Testis (tissue), 2 donors: ENCODE data around the gene SLC22A12.

Source experiments
- POLR2A ChIP-seq: fragments of 450-650 bp; IDR thresholded peaks from one replicate; pipeline ENCODE4 v1.6.1; 2017; ENCODE audit warnings: antibody characterized with exemption, mild to moderate bottlenecking, moderate library complexity
- TF ChIP-seq, protein P1 (sequence below), 3 experiments: fragments of 450-650 bp in 2 of 3; fragments of 200-600 bp in 1 of 3; sonication (generic) in 1 of 3; IDR thresholded peaks; one replicate each; pipeline ENCODE4 v1.5.1; 2016 to 2019; ENCODE audit warnings: antibody characterized with exemption in 3 of 3, mild to moderate bottlenecking in 2 of 3, moderate library complexity in 1 of 3

DNA sequence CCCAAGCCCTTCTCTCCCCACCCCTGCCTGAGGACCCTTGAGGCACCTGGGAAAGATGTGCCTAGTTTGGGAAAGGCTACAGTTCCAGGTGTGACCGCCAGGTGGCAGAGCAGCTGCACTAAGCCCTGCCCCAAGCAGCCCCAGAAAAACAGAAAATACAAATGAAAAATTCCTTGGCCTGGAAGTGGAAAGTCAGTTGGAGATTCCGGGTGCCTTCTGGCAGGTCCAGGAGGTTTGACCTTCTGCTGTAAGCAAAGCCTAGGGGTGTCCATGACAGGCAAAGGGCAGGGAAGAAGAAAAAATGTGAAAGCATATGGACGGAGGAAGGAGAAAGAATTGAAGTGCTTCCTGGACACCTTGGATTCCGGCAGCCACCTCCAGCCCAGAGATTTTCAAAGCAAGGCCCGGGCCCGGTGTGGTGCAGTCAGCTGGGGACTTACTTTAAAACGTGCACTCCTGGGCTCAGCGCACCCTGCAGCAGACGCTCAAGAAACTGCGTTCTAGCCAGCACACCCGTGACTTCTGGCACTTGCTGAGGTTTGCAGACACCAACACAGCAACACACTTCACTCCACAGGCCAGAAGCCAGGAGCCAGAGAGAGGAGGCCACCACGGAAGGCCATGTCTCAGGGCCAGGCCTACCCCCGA is 37.3 kb upstream of the SLC22A12 start:
- TF ChIP-seq, protein P1, sequence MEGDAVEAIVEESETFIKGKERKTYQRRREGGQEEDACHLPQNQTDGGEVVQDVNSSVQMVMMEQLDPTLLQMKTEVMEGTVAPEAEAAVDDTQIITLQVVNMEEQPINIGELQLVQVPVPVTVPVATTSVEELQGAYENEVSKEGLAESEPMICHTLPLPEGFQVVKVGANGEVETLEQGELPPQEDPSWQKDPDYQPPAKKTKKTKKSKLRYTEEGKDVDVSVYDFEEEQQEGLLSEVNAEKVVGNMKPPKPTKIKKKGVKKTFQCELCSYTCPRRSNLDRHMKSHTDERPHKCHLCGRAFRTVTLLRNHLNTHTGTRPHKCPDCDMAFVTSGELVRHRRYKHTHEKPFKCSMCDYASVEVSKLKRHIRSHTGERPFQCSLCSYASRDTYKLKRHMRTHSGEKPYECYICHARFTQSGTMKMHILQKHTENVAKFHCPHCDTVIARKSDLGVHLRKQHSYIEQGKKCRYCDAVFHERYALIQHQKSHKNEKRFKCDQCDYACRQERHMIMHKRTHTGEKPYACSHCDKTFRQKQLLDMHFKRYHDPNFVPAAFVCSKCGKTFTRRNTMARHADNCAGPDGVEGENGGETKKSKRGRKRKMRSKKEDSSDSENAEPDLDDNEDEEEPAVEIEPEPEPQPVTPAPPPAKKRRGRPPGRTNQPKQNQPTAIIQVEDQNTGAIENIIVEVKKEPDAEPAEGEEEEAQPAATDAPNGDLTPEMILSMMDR (IDR thresholded peaks at IDR 0.05) = peak; percentile 98 to 99 (median 99)
- TF ChIP-seq POLR2A = no peak
